ENCODE data around the gene NAA60. TPM values are rescaled to one million over a fixed set of nuclear protein-coding genes. Genes with fewer than 3 reads are reported as not detected.

NAA60 gene
- total and polyA plus RNA-seq, 2 of the 13 experiments (the other 11 are each of a cell fraction or from before 2014, with no cell fraction given) = 14.7 to 32.0 TPM

DNA sequence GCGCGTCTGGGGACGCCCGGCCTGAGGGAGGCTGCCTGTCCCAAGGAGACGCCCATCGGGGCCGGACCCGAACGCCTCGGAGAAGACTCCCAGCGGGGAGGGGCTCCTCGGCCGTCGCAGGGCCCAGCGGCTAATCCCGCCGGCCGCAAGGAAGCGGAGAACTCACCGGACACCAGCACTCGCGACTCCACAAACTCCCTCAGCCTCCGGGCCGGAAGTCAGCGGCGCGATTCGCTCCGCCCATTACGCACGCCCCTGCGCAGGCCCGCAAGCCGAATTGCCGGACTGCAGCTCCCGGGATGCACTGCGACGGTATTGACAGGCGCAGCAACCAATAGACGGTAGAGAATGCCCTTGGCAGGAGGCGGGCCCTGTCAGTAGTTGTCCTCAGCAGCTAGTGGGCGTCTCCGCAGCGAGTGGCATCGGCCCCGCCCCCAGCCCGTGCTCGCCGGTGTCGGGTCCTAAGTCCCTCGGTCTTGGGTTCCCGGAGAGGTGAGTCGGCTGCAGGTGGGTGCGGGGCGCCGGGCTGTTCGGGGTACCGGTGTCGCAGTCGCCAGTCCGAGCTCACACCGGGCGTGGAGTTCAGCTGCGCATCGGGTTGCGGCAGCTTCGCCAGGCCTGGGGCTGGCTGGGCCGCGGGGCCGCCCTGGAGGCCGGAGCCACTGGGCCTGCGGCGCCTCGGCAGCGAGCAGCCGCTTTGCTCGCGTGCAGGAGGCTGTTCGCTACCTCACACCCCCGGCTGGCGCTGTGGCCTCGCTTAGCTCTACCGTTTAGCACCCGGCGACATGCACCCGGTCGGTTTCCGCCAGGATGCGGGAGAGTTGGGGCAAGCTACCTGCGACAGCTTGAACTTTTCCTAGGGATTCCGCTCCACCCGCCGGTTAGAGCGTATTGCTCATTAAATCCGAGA lies 42.4 kb upstream of the NAA60 start, which contains the start of the genes ZNF174 and ZSCAN32 (continued):
- TF ChIP-seq, protein P1, sequence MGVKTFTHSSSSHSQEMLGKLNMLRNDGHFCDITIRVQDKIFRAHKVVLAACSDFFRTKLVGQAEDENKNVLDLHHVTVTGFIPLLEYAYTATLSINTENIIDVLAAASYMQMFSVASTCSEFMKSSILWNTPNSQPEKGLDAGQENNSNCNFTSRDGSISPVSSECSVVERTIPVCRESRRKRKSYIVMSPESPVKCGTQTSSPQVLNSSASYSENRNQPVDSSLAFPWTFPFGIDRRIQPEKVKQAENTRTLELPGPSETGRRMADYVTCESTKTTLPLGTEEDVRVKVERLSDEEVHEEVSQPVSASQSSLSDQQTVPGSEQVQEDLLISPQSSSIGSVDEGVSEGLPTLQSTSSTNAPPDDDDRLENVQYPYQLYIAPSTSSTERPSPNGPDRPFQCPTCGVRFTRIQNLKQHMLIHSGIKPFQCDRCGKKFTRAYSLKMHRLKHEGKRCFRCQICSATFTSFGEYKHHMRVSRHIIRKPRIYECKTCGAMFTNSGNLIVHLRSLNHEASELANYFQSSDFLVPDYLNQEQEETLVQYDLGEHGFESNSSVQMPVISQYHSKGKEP (CRISPR knock-in tag; IDR thresholded peaks at IDR 0.05) = no peak
- TF ChIP-seq SP2 (CRISPR knock-in tag; IDR thresholded peaks at IDR 0.05) (peak; percentile 99), ZBTB26 (CRISPR knock-in tag; IDR thresholded peaks at IDR 0.05; ENCODE audit: borderline replicate concordance) (peak; percentile 35; the same call in 1 of the 2 replicates), ZNF564 (CRISPR knock-in tag; IDR thresholded peaks at IDR 0.05) (peak; percentile 41; the same call in 1 of the 2 replicates), RCOR2 (CRISPR knock-in tag; IDR thresholded peaks at IDR 0.05) (no peak), ZNF350 (CRISPR knock-in tag; IDR thresholded peaks at IDR 0.05; ENCODE audit: borderline replicate concordance, low read depth) (peak; percentile 92), AGO2 (optimal IDR thresholded peaks at IDR 0.05; ENCODE audit: low read depth, low read length) (peak; percentile 65), NR1H2 (CRISPR knock-in tag; IDR thresholded peaks at IDR 0.05; ENCODE audit: borderline replicate concordance, low read depth) (peak; percentile 92; the same call in 1 of the 2 replicates), XRCC5 (optimal IDR thresholded peaks at IDR 0.05; ENCODE audit: low read length) (peak; percentile 94), FOXC1 (CRISPR knock-in tag; IDR thresholded peaks at IDR 0.05; ENCODE audit: borderline replicate concordance) (peak; percentile 18), SIN3B (IDR thresholded peaks at IDR 0.05; ENCODE audit: low read length) (no peak), AGO1 (IDR thresholded peaks at IDR 0.05; ENCODE audit: low read depth, low read length, poor library complexity, severe bottlenecking) (peak; percentile 43), ZNF563 (CRISPR knock-in tag; IDR thresholded peaks at IDR 0.05) (peak; percentile 96), KAT2B (IDR thresholded peaks at IDR 0.05; ENCODE audit: borderline replicate concordance, low read depth, low read length) (no peak), MED8 (CRISPR knock-in tag; IDR thresholded peaks at IDR 0.05; ENCODE audit: insufficient replicate concordance) (peak; percentile 46), TIGD3 (CRISPR knock-in tag; IDR thresholded peaks at IDR 0.05; ENCODE audit: borderline replicate concordance) (no peak), SKIL (CRISPR knock-in tag; IDR thresholded peaks at IDR 0.05; ENCODE audit: borderline replicate concordance) (peak; percentile 63), ARID2 (CRISPR knock-in tag; IDR thresholded peaks at IDR 0.05; ENCODE audit: borderline replicate concordance) (peak; percentile 87)
- TF ChIP-seq, protein P2, sequence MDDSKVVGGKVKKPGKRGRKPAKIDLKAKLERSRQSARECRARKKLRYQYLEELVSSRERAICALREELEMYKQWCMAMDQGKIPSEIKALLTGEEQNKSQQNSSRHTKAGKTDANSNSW (CRISPR knock-in tag; IDR thresholded peaks at IDR 0.05; ENCODE audit: borderline replicate concordance) = 0 out of 2 replicates have a peak, but pooled peaks have one; percentile 65
